Fibroblast of upper back skin (primary cell): ENCODE results near the gene AGAP2.

ENCODE experiments used
- DNase-seq: peaks from one replicate; pipeline ENCODE4 v3.0.0-alpha.2; 2013

AGAP2 gene

GRCh38 chr12:57767305-57767698 is 28.8 kb upstream of the AGAP2 start:
- DNase-seq, result no peak

GRCh38 chr12:57766464-57767304 is 28.1 kb upstream of the AGAP2 start, which contains the start of gene CYP27B1:
Gene CYP27B1, minus strand, starts transcription at chr12:57767078. Its CDS starts 37 bp downstream, at chr12:57767041.
- DNase-seq, result no peak

- no peak for DNase-seq
Measured at GRCh38 chr12:57765698-57766463, 27.3 kb upstream of the AGAP2 start.

GRCh38 chr12:57765003-57765697 is 26.6 kb upstream of the AGAP2 start:
- peak; percentile 17 for DNase-seq

- DNase-seq, result no peak
Measured at GRCh38 chr12:57764662-57765002, 26.1 kb upstream of the AGAP2 start.

- DNase-seq, result no peak
Measured at GRCh38 chr12:57763881-57764661, 25.5 kb upstream of the AGAP2 start.

GRCh38 chr12:57762463-57762862 is 23.9 kb upstream of the AGAP2 start:
- DNase-seq, result no peak

- DNase-seq, result no peak
Measured at GRCh38 chr12:57761391-57761998, 23.0 kb upstream of the AGAP2 start.

GRCh38 chr12:57760347-57760982 is 21.9 kb upstream of the AGAP2 start:
- DNase-seq, result no peak

GRCh38 chr12:57759360-57759980 is 20.9 kb upstream of the AGAP2 start:
- no peak for DNase-seq

GRCh38 chr12:57758552-57759359 is 20.2 kb upstream of the AGAP2 start:
- no peak for DNase-seq

GRCh38 chr12:57757771-57758170 is 19.2 kb upstream of the AGAP2 start:
- DNase-seq, result no peak

- peak; percentile 33 for DNase-seq
Measured at GRCh38 chr12:57756406-57757341, 18.1 kb upstream of the AGAP2 start.

GRCh38 chr12:57755454-57756372 is 17.2 kb upstream of the AGAP2 start:
- DNase-seq, result no peak

- no peak for DNase-seq
Measured at GRCh38 chr12:57755194-57755453, 16.6 kb upstream of the AGAP2 start.

GRCh38 chr12:57754411-57755193 is 16.1 kb upstream of the AGAP2 start, which contains the start of gene MARCHF9:
Gene MARCHF9, plus strand, starts transcription at chr12:57755103. Its CDS starts 426 bp downstream, at chr12:57755529.
- DNase-seq, result no peak

GRCh38 chr12:57753756-57754337 is 15.3 kb upstream of the AGAP2 start:
- DNase-seq, result no peak
